NCI-H748 (cell line): ENCODE measurements around the gene RANGAP1.
"Not testable (repeated sequence)": the region's sequence is repeated elsewhere in the genome, so short reads cannot be mapped to it uniquely, and the experiment has no call there.

ENCODE experiments used
- DNase-seq: peaks from one replicate; lab custom pipeline; 2025; ENCODE audit not compliant: unreplicated experiment; lab: John Stamatoyannopoulos, UW

The RANGAP1 gene

GRCh38 chr22:41261541-41262249 is 24.3 kb downstream of the RANGAP1 start:
- DNase-seq, result no peak

GRCh38 chr22:41260871-41261270 is 25.1 kb downstream of the RANGAP1 start:
- DNase-seq, result no peak

- DNase-seq, result not testable (repeated sequence)
These were observed 26.2 kb downstream of the RANGAP1 start for GRCh38 chr22:41259756-41260155.

GRCh38 chr22:41257696-41258095 is 28.3 kb downstream of the RANGAP1 start:
- no peak for DNase-seq

- DNase-seq, result no peak
These were observed 29.4 kb downstream of the RANGAP1 start for GRCh38 chr22:41256254-41257253.

GRCh38 chr22:41254230-41254629 is 31.8 kb downstream of the RANGAP1 start:
- DNase-seq, result no peak

- no peak for DNase-seq
These were observed 33.6 kb downstream of the RANGAP1 start for GRCh38 chr22:41252365-41252764.

GRCh38 chr22:41250127-41250526 is 35.9 kb downstream of the RANGAP1 start:
- DNase-seq, result no peak

GRCh38 chr22:41249442-41249841 is 36.5 kb downstream of the RANGAP1 start:
- no peak for DNase-seq

- DNase-seq, result no peak
These were observed 37.2 kb downstream of the RANGAP1 start for GRCh38 chr22:41248758-41249157.

- DNase-seq, result no peak
These were observed 37.7 kb downstream of the RANGAP1 start for GRCh38 chr22:41248314-41248713.

GRCh38 chr22:41247703-41248102 is 38.3 kb downstream of the RANGAP1 start:
- no peak for DNase-seq

GRCh38 chr22:41245917-41246499 is 40.0 kb downstream of the RANGAP1 start:
- DNase-seq, result no peak

- no peak for DNase-seq
These were observed 42.6 kb downstream of the RANGAP1 start for GRCh38 chr22:41243361-41243760.

GRCh38 chr22:41242396-41243117 is 43.4 kb downstream of the RANGAP1 start:
- no peak for DNase-seq

GRCh38 chr22:41241133-41241676 is 44.8 kb downstream of the RANGAP1 start:
- no peak for DNase-seq

GRCh38 chr22:41240377-41241132 is 45.4 kb downstream of the RANGAP1 start, which contains the start of gene CHADL:
Gene CHADL (minus strand): TSS chr22:41240931. CDS start chr22:41240881, 50 bp downstream.
- DNase-seq, result no peak

GRCh38 chr22:41239443-41240128 is 46.4 kb downstream of the RANGAP1 start:
- DNase-seq, result no peak
